SU-DHL-6 (cell line): ENCODE measurements around the gene FSTL3.

Experiments
- CTCF ChIP-seq: fragments of 200-600 bp; sonication (generic); IDR thresholded peaks from one replicate; pipeline ENCODE4 v1.5.1; 2017; ENCODE audit warnings: antibody characterized with exemption, mild to moderate bottlenecking, low read length, moderate library complexity; ENCODE audit not compliant: insufficient read depth, poor library complexity, severe bottlenecking
- EZH2phosphoT487 ChIP-seq: fragments of 200-600 bp; sonication (generic), shearing (Covaris generic); conservative IDR thresholded peaks from 2 replicates; pipeline ENCODE4 v1.6.1; 2018; ENCODE audit warnings: mild to moderate bottlenecking, antibody characterized with exemption, low read length, moderate library complexity, mixed read lengths

DNA sequence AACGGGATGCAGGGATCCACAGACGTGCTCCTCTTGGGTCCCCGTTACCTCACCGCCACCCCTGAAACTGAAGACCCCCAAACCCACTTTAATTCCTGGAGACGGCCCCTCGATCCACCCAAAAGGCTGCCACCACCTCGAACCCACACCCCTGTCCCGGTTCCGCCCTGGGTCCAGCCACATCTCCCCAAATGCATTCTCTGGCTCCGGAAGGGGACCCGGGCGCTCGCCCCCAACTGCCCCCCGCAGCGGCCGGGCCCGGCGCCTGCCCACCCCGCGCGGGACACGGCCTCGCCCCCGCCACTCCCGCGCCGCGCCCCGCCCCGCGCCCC lies 219 bp upstream of the FSTL3 start:
- TF ChIP-seq CTCF (no peak), EZH2phosphoT487 (no peak)
